Measurements from ENCODE around the gene PPRC1.

The PPRC1 gene

DNA sequence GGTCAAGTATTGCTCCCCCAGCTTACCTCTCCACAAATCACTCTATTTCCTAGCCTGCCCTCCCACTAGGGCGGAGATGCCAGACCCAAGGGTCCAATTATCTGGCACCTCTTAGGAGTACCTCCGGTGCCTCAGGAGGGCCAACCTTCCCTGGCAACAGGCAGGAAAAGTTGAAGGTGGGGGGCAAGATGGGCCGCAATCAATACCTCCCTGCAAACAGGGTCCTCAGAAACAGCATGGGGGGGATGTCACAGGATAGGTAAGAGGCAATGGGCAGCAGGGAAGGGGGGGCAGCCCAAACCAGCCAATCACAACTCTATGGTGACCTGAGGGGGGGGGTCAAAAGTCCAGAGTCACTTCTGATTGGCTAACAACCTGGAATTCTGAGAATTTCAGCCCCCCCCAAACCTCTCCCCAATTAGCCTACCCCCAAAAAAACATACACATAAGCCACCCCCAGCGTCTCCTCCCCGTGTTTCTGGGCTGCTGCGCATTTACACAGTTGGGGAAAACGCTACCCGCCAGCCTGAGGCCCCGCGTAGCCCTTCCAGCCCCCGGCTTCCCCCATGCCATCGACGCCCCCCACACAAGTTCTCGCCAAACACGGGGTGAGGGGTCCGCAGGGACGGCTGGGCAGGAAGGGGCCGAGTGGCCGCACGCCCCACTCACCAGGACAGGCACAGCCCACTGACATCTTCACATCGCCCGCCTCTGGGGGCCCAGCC is 13.3 kb upstream of the PPRC1 start:
- DNase-seq (ENCODE audit: low read depth), result peak; percentile 61

DNA sequence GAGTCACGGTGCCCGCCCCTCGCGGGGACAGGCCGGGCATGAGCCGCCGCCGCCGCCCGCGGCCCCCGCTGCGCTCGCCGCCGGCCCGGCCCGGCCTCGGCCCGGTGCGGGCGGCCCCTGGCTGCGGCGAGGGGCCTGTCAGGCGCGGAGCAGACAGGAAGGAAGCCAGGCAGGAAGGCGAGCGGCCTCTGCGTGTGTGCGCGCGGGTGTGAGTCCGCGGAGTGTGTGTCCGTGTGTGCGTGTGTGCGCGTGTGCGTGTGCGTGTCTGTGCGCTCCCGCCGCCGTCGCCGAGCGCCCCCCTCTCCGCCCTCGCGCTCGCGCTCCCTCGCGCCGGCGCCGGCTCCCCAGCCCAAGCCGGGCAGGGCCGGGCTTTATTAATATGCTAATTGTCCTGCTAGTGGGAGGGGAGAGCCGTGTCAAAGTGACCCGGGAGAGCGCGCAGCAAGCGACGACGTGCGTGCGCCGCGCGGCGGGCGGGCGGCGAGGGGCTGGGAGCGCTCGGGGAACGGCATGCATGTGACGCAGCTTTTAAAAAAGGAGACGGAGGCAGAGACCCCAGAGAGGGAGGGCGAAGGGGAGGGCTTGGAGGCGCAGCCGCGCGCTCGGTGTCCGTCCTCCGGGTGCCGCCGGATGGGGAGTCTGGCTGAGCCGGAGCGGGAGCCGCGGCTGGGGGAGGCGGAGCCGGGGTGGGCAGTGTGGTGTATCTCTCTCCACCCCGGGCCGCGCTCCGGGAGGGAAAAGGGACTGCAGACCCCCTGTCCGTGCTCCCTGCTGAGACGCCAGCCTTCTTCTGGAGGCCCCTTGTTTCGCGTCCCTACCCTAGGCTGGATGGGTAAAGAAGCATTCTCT is 12.5 kb upstream of the PPRC1 start, which contains the start of gene LDB1:
Gene LDB1 (minus strand): TSS at position 227 of the 849 bp plus-strand sequence. CDS start 258 bp downstream, outside the sequence.
- peak; percentile 34 for DNase-seq (ENCODE audit: low read depth)

- peak; percentile 45 for DNase-seq (ENCODE audit: low read depth)
Measured at GRCh38 chr10:102120991-102121738, 11.7 kb upstream of the PPRC1 start.

DNA sequence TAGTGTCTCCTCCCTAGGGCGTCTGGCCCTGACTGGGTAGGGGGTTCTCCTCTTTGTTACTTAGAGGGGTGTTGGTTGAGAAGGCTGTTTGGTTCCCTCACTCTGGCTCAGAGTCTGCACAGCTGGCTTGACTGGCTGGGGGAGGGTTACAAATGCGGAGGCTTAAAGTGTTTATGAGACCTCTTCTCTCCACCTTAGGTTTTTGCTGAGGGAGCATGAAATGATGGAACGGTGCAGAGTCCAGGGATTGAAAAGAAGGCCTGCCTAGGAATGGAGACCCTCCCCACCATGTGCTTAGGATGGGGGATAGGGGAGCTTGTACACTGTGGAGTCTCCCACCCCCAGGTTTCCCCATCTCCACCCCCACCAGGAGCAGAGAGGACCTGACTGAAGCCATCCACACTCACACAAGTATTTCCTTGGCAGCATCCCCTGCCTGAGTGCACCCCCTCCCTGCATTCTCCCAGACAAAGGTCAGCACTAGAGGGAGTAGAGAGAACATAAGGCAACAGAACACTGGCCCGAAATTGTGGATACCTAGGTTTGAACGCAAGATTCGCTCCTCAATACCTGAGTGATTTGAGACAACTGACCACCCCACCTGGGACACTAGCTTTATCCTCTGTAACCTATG is 11.0 kb upstream of the PPRC1 start:
- no peak for DNase-seq (ENCODE audit: low read depth)

GRCh38 chr10:102122450-102122849 is 10.4 kb upstream of the PPRC1 start:
- DNase-seq (ENCODE audit: low read depth), result no peak

- no peak for DNase-seq (ENCODE audit: low read depth)
Measured at GRCh38 chr10:102123223-102123622, 9.6 kb upstream of the PPRC1 start.

DNA sequence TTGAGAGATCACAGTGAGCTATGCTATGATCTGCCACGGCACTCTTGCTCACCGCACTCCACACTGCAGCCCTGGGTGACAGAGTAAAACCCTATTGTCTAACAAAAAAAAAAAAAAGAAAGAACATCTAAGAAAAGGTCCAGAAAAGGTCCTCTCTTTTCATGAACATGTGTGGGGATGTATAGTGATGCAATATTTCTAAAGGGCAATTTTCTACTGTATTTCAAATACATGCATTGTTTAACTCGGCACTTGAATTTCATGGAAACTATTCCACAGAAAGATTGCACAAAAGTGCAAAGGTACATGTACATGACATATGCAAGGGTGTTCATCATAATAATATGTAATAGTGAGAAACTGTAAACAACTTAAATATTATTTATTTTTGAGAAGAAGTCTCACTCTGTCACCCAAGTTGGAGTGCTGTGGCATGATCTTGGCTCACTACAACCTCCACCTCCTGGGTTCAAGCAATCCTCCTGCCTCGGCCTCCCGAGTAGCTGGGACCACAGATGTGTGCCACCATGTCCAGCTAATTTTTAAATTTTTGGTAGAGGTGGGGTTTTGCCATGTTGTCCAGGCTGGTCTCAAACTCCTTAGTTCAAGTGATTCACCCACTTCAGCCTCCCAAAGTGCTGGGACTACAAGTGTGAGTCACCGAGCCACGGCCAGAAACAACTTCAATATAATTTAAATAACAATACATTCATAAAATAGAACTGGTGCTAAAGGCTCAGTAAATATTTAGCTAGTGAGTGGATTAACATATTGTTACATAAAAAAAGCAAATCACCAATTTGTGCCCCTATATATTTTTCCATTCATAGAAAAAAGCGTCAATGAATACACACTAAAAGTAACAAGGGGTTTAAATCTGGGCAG is 1.3 kb upstream of the PPRC1 start:
- no peak for DNase-seq (ENCODE audit: low read depth)

GRCh38 chr10:102132193-102132562 is 662 bp upstream of the PPRC1 start:
- DNase-seq (ENCODE audit: low read depth), result no peak

DNA sequence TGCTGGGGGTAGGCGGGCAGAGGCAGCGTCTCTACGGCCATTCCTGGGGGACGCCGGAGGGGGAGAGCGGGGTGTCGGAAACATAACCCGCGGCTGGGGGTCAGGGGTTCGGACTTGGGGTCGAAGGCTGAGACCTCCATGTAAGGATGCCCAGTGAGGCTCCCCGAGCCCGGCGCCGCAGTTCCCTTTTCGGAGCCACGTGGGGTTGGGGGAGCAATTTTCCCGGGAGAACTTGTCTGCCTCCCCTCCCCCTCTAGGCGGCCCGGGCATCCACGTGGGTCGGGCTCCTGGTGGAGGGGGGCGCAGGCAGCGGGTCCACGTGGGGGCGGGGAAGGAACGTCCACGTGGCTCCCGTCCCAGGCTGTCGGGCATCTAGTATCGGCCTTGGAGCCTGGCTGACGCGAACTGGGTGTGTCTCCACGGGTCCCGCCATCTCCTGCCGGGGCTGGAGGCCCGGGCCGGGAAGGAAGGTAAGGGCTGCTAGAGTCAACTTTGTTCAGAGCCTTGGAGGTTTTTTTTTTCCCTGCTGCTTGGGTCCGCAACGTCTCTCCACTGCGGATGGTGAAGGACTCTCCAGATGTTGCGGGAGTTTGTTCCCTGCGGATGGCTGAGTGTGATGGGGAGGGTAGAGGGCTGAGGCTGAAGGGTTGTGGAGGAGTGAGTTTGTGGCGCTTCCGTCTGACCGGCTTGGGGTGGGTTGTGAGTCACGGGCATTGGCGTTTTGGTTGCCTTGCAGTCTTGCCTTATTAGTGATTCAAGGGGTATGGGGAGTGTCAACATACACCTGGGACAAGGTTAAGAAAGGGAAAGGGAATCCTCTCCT is 744 bp downstream of the PPRC1 start:
- no peak for DNase-seq (ENCODE audit: low read depth)

DNA sequence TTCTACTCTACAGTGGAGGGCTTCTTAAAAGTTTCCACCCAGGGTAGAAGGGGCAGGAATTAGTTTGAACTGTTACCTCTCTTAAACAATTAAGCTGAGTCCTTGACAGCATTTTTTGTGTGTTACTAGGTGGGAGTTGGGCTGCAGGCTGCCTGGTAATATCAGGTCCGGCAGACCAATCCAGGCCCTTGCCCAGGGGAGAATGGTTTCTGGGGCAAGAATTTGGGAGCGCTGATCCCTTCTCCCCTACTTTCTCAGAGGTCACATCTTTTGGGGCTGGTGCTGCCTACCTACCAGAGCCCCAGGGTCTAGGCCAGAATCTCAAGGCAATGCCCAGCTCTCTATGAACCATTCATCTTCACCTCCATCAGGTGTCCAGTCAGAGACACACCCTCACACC is 1.6 kb downstream of the PPRC1 start:
- no peak for DNase-seq (ENCODE audit: low read depth)

DNA sequence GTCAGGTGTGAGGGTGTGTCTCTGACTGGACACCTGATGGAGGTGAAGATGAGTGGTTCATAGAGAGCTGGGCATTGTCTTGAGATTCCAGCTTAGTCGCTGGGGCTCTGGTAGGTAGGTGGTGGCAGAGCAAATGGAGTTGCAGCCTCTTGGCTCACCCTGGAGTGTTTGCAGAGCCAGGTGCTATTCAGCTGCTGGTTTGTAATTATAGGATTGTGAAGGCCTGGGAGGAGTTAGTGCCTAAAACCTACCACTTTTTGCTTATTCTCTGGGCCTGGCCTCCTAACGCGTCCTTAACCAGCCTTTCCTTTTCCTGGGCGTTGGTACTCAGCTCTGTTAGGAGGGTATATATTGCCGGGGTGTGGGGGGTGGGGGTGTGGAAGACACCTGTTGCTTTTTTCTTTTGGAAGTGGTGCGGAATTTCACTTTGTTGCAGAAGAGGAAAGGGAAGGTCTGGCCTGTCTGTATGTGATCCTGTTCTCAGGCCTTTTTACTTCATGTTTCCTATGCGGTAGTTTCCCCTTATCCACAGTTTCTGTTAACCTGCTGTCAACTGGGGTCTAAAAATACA is 3.2 kb downstream of the PPRC1 start:
- no peak for DNase-seq (ENCODE audit: low read depth)

- DNase-seq (ENCODE audit: low read depth), result no peak
Measured at GRCh38 chr10:102139281-102140110, 6.7 kb downstream of the PPRC1 start.

DNA sequence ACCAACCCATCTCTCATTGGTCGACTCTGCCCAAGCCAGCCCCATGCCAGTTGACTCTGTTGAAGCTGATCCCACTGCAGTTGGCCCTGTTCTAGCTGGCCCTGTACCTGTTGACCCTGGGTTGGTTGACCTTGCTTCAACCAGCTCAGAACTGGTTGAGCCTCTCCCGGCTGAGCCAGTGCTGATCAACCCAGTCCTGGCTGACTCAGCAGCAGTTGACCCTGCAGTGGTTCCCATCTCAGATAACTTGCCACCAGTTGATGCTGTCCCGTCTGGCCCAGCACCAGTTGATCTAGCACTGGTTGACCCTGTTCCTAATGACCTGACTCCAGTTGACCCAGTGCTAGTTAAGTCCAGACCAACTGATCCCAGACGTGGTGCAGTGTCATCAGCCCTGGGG is 7.4 kb downstream of the PPRC1 start:
- DNase-seq (ENCODE audit: low read depth), result no peak

DNA sequence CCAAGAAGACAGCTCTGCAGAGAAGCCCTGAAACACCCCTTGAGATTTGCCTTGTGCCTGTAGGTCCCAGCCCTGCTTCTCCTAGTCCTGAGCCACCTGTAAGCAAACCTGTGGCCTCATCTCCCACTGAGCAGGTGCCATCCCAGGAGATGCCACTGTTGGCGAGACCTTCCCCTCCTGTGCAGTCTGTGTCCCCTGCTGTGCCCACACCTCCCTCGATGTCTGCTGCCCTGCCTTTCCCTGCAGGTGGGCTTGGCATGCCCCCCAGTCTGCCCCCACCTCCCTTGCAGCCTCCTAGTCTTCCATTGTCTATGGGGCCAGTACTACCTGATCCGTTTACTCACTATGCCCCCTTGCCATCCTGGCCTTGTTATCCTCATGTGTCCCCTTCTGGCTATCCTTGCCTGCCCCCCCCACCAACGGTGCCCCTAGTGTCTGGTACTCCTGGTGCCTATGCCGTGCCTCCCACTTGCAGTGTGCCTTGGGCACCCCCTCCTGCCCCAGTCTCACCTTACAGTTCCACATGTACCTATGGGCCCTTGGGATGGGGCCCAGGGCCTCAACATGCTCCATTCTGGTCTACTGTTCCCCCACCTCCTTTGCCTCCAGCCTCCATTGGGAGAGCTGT is 8.2 kb downstream of the PPRC1 start:
- DNase-seq (ENCODE audit: low read depth), result no peak

GRCh38 chr10:102141583-102142107 is 8.8 kb downstream of the PPRC1 start:
- DNase-seq (ENCODE audit: low read depth), result no peak

DNA sequence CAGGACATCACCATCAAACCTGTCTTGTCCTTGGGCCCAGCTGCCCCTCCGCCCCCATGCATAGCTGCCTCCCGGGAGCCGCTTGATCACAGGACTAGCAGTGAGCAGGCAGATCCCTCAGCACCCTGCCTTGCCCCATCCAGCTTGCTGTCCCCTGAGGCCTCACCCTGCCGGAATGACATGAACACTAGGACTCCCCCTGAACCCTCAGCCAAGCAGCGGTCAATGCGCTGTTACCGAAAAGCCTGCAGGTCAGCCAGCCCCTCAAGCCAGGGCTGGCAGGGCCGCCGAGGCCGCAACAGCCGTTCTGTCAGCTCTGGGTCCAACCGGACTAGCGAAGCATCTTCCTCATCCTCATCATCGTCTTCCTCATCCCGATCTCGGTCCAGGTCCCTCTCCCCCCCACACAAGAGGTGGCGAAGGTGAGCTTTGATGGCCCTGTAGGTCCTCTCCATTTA is 14.2 kb downstream of the PPRC1 start:
- DNase-seq (ENCODE audit: low read depth), result no peak

GRCh38 chr10:102147561-102147960 is 14.7 kb downstream of the PPRC1 start:
- no peak for DNase-seq (ENCODE audit: low read depth)

DNA sequence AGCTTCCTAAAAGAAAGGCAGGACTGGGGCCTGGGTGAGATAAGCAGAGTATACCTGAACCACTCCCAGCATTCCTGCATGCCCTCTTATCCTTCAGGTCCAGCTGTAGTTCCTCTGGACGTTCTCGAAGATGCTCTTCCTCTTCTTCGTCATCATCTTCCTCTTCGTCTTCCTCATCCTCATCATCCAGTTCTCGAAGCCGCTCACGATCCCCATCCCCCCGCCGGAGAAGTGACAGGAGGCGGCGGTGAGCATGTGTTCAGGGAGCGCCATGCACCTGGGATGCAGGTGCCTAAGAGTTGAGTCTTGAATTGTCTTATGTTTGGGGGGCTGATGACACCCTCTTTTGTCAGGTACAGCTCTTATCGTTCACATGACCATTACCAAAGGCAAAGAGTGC is 15.4 kb downstream of the PPRC1 start:
- no peak for DNase-seq (ENCODE audit: low read depth)
